Tibial nerve (tissue), 4 donors: Measurements from ENCODE around the gene S100A5.

Experiments used
- CTCF ChIP-seq, 5 experiments: fragments of 200-600 bp in 3 of 5; fragments of 450-650 bp in 2 of 5; sonication (generic) in 3 of 5; IDR thresholded peaks; one replicate each; pipeline ENCODE4 v1.5.1; 2016 to 2019; ENCODE audit warnings: antibody characterized with exemption in 5 of 5, mild to moderate bottlenecking in 3 of 5, moderate library complexity in 2 of 5
- EP300 ChIP-seq, 2 donors: sonication (generic); formaldehyde crosslinking; IDR thresholded peaks; one replicate each; pipeline ENCODE4 v1.6.1; 2017; ENCODE audit warnings: antibody characterized with exemption in 2 of 2, mild to moderate bottlenecking in 1 of 2
- POLR2A ChIP-seq, 2 donors: fragments of 450-650 bp; IDR thresholded peaks; one replicate each; pipeline ENCODE4 v1.6.1; 2017; ENCODE audit warnings: antibody characterized with exemption in 2 of 2, mild to moderate bottlenecking in 2 of 2, moderate library complexity in 2 of 2

GRCh38 chr1:153560241-153560640, 19.5 kb upstream of the S100A5 start:
- TF ChIP-seq CTCF (IDR thresholded peaks at IDR 0.05) (no peak), POLR2A (IDR thresholded peaks at IDR 0.05) (no peak), EP300 (IDR thresholded peaks at IDR 0.05) (no peak)
